ENCODE data around the gene PIEZO2.

Gene PIEZO2

GRCh38 chr18:10951631-10952544 is 197.5 kb downstream of the PIEZO2 start:
- H3K27ac Mint-ChIP-seq = no peak overlapping the region
- H3K27me3 Mint-ChIP-seq (ENCODE audit: low read depth, poor library complexity) = no peaks in the 10 kb centered on the region
- H3K36me3 Mint-ChIP-seq (ENCODE audit: low read depth) = peaks cover 4% of the 10 kb centered on the region
- peaks cover 14% of the 10 kb centered on the region for H3K9me3 Mint-ChIP-seq
- H3K4me1 Mint-ChIP-seq = peaks cover 10% of the 10 kb centered on the region
- DNase-seq = no peak
- H3K4me3 Mint-ChIP-seq = no peak overlapping the region
- TF ChIP-seq CTCF (IDR thresholded peaks at IDR 0.05) = no peak

DNA sequence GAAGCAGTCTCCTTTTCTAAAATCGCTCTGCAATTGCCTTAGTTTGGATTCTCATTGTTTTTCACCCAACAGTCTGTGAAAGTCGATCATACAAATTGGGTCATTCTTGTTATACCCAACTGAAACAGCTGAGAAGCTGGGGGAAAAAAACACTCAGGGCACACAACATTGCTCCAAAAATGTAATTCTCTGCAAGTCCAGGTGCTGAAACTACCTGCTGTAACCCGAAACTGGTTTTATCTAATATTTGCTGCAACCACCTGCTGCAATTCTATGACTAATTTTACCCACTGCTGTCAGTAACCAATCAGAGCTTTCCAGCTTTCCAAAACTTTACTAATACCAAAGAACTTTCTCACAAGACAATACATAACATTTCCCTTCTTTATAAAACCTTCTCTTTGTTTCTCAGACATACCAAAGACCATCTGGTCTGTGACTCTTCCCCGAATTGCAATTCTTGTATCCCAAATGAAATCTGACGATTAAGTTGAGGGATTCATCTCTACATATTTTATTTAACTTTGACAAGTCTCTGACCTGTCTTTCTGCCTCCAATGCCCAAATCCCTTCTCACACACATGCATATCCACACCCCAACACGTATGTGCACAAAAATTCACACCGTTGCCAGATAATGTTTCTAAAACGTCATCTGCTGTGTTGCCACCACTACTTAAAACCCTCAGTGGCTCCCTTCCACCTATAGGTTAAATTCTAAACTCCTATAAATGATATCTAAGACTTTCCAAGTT is 198.3 kb downstream of the PIEZO2 start:
- TF ChIP-seq CTCF (IDR thresholded peaks at IDR 0.05) = no peak
- H3K4me3 Mint-ChIP-seq = no peak overlapping the region
- no peak overlapping the region for H3K27ac Mint-ChIP-seq
- H3K9me3 Mint-ChIP-seq = peaks cover 22% of the 10 kb centered on the region
- H3K27me3 Mint-ChIP-seq (ENCODE audit: low read depth, poor library complexity) = no peaks in the 10 kb centered on the region
- peaks cover 10% of the 10 kb centered on the region for H3K4me1 Mint-ChIP-seq
- peaks cover 6% of the 10 kb centered on the region for H3K36me3 Mint-ChIP-seq (ENCODE audit: low read depth)
- DNase-seq = no peak

- DNase-seq = no peak
- Mint-ChIP-seq H3K27ac (no peak overlapping the region), H3K4me3 (no peak overlapping the region), H3K9me3 (peaks cover 30% of the 10 kb centered on the region), H3K27me3 (ENCODE audit: low read depth, poor library complexity) (no peaks in the 10 kb centered on the region), H3K4me1 (peaks cover 10% of the 10 kb centered on the region), H3K36me3 (ENCODE audit: low read depth) (peaks cover 14% of the 10 kb centered on the region)
- no peak for TF ChIP-seq CTCF (IDR thresholded peaks at IDR 0.05)
These were observed 199.1 kb downstream of the PIEZO2 start for GRCh38 chr18:10950080-10950875.

- no peak overlapping the region for H3K4me3 Mint-ChIP-seq
- DNase-seq = no peak
These were observed 199.7 kb downstream of the PIEZO2 start for GRCh38 chr18:10949655-10950054.

DNA sequence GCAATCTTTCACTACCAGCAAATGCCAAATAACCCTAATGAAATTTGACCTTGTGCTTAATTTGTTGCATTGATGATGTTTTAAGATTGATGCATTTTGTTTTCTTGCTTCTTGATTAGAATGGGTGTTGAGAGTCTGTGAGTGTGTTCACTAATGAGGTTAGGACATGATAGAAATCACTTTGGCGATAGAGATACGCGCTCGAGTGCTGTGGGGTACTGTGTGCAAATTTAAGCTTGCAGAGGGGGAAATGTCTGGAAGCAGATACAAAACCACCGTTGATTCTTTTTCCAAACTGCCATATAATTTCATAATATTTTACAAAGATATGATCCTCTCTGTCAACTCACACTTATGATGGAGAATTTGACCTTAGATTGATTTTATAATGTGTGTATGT is 200.9 kb downstream of the PIEZO2 start:
- Mint-ChIP-seq H3K27ac (no peak overlapping the region), H3K27me3 (ENCODE audit: low read depth, poor library complexity) (no peaks in the 10 kb centered on the region), H3K4me3 (no peak overlapping the region), H3K4me1 (peaks cover under 1% of the 10 kb centered on the region), H3K36me3 (ENCODE audit: low read depth) (peaks cover 29% of the 10 kb centered on the region), H3K9me3 (peaks cover 43% of the 10 kb centered on the region)
- TF ChIP-seq CTCF (IDR thresholded peaks at IDR 0.05) = no peak
- DNase-seq = no peak

More at GRCh38 chr18:10949655-10950054, 199.7 kb downstream of the PIEZO2 start:
- Mint-ChIP-seq H3K36me3 (ENCODE audit: low read depth) (peaks cover 20% of the 10 kb centered on the region), H3K9me3 (peaks cover 31% of the 10 kb centered on the region), H3K4me1 (peaks cover 10% of the 10 kb centered on the region), H3K27me3 (ENCODE audit: low read depth, poor library complexity) (no peaks in the 10 kb centered on the region), H3K27ac (no peak overlapping the region)
- no peak for TF ChIP-seq CTCF (IDR thresholded peaks at IDR 0.05)

Measured in nephron progenitor cell (in vitro differentiated cells).